ENCODE measurements around the gene PRORP. TPM values are rescaled to one million over a fixed set of nuclear protein-coding genes. Genes with fewer than 3 reads are reported as not detected.
"Not testable (repeated sequence)": the region's sequence is repeated elsewhere in the genome, so short reads cannot be mapped to it uniquely, and the experiment has no call there.

PRORP gene
- total RNA-seq (28.8 TPM), polyA plus RNA-seq (12.4 TPM)

- under 1% methylated on average over 57 of the region's 57 CpGs for WGBS
- Histone ChIP-seq H3K4me1 (ENCODE audit: insufficient read depth) (no peaks in the 10 kb centered on the region), H3K4me3 (ENCODE audit: low read depth, low read length) (peak within 1 kb of the TSS; percentile 73), H3K36me3 (ENCODE audit: insufficient read depth) (no peaks in the 10 kb centered on the region), H3K27ac (ENCODE audit: low read depth) (peak within 1 kb of the TSS; percentile 98)
- peak; percentile 91 for DNase-seq (ENCODE audit: extremely low spot score)
These were observed at the start of gene PRORP, which contains the start of gene PPP2R3C for GRCh38 chr14:35121887-35122695. PRORP (plus strand) TSS chr14:35122552; CDS start chr14:35123246, 694 bp downstream. PPP2R3C (minus strand) TSS chr14:35121990; CDS start chr14:35121959, 31 bp downstream.

- peaks cover 8% of the 10 kb centered on the region for H3K36me3 ChIP-seq (ENCODE audit: insufficient read depth)
- H3K4me1 ChIP-seq (ENCODE audit: insufficient read depth): no peaks in the 10 kb centered on the region
- no peak overlapping the region for H3K4me3 ChIP-seq (ENCODE audit: low read depth, low read length)
- DNase-seq (ENCODE audit: extremely low spot score): no peak
- WGBS: 87% methylated on average over 1 of the region's 1 CpG
- H3K27ac ChIP-seq (ENCODE audit: low read depth): no peak overlapping the region
These were observed 48.9 kb upstream of the PRORP start for GRCh38 chr14:35073486-35073885.

DNA sequence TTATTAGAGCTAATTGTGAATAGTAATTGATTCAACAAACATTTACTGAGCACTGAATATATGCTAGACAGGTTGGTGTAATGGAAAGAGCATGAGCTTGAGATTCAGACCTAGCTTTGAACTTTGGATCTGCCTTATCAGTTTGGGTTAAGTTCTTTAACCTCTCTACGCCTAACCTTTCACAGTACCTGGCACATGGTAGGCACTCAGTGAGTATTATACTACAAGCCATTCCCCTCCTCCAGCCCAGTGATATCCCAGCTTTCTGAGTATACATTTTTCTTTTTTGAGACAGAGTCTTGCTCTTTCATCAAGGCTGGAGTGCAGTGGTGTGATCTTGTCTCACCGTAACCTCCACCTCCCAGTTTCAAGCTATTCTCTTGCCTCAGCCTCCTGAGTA, 44.3 kb upstream of the PRORP start:
- H3K36me3 ChIP-seq (ENCODE audit: insufficient read depth): peaks cover 4% of the 10 kb centered on the region
- no peak overlapping the region for H3K27ac ChIP-seq (ENCODE audit: low read depth)
- H3K4me1 ChIP-seq (ENCODE audit: insufficient read depth): no peaks in the 10 kb centered on the region
- no peak for DNase-seq (ENCODE audit: extremely low spot score)
- H3K4me3 ChIP-seq (ENCODE audit: low read depth, low read length): no peak overlapping the region
- WGBS: 94% methylated on average over 2 of the region's 2 CpGs

- WGBS: 86% methylated on average over 1 of the region's 1 CpG
- Histone ChIP-seq H3K27ac (ENCODE audit: low read depth) (no peak overlapping the region), H3K4me1 (ENCODE audit: insufficient read depth) (no peaks in the 10 kb centered on the region), H3K36me3 (ENCODE audit: insufficient read depth) (peaks cover 1% of the 10 kb centered on the region), H3K4me3 (ENCODE audit: low read depth, low read length) (no peak overlapping the region)
- no peak for DNase-seq (ENCODE audit: extremely low spot score)
These were observed 42.6 kb upstream of the PRORP start for GRCh38 chr14:35079742-35080141.

DNA sequence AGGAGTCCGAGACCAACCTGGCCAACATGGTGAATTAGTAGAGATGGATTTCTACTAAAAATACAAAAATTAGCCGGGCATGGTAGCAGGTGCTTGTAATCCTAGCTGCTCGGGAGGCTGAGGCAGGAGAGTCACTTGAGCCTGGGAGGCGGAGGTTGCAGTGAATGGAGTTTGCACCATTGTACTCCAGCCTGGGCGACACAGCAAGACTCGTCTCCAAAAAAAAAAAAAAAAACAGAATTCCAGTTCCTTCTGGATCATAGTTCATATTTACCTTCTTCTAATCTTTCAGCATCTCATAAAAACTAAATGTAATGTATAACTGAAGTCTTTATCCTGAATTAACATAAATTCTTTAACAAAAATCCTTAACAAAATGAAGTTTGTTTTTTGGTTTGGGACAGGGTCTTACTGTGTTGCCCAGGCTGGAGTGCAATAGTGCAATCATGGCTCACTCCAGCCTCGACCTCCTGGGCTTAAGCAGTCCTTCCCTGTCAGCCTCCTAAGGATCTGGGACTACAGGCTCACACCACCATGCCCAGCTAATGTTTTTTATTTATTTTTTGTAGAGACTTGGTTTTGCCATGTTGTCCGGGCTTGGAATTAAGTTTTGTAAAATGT, 38.7 kb upstream of the PRORP start:
- Histone ChIP-seq H3K36me3 (ENCODE audit: insufficient read depth) (peaks cover 4% of the 10 kb centered on the region), H3K4me1 (ENCODE audit: insufficient read depth) (no peaks in the 10 kb centered on the region), H3K4me3 (ENCODE audit: low read depth, low read length) (no peak overlapping the region), H3K27ac (ENCODE audit: low read depth) (no peak overlapping the region)
- 89% methylated on average over 8 of the region's 8 CpGs for whole genome bisulfite sequencing
- no peak for DNase-seq (ENCODE audit: extremely low spot score)

- 79% methylated on average over 2 of the region's 2 CpGs for WGBS
- Histone ChIP-seq H3K4me3 (ENCODE audit: low read depth, low read length) (no peak overlapping the region), H3K36me3 (ENCODE audit: insufficient read depth) (peaks cover 3% of the 10 kb centered on the region), H3K27ac (ENCODE audit: low read depth) (no peak overlapping the region), H3K4me1 (ENCODE audit: insufficient read depth) (no peaks in the 10 kb centered on the region)
- DNase-seq (ENCODE audit: extremely low spot score): no peak
These were observed 36.9 kb upstream of the PRORP start for GRCh38 chr14:35085441-35085840.

DNA sequence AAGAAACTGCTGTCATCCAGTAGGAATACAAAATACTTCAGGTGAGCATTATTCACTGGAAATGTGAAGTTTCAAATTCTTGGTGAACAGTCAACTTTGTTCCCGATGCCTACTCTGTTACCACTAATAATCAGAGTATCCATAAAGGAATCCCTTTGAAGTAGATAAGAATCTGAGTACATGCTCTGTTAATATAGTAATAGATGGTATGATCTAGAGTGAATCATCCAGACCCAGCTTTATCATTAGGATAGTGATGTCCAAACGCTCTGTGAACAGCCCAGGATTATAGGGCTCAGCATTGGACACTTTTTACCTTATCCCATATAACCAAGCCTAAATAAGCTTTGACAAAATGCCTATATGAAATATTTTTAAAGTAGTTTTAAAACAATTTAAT, 33.8 kb upstream of the PRORP start:
- Histone ChIP-seq H3K4me1 (ENCODE audit: insufficient read depth) (no peaks in the 10 kb centered on the region), H3K4me3 (ENCODE audit: low read depth, low read length) (no peak overlapping the region), H3K36me3 (ENCODE audit: insufficient read depth) (peaks cover 7% of the 10 kb centered on the region), H3K27ac (ENCODE audit: low read depth) (no peak overlapping the region)
- DNase-seq (ENCODE audit: extremely low spot score): no peak
- 84% methylated on average over 2 of the region's 2 CpGs for WGBS

DNA sequence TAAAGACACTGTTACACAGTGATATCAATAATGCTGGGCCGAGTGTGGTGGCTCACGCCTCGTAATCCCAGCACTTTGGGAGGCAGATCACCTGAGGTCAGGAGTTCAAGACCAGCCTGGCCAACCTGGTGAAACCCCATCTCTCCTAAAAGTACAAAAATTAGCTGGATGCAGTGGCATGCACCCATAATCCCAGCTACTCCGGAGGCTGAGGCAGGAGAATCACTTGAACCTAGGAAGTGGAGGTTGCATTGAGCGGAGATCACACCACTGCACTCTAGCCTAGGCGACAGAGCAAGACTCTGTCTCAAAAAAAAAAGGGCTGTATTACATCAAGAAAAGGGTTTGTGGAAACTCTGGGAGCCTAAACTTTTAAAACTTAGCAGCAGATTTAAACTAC, 27.7 kb upstream of the PRORP start:
- not testable (repeated sequence) for H3K27ac ChIP-seq (ENCODE audit: low read depth); DNase-seq (ENCODE audit: extremely low spot score); H3K4me1 ChIP-seq (ENCODE audit: insufficient read depth); H3K4me3 ChIP-seq (ENCODE audit: low read depth, low read length)
- peaks cover 11% of the 10 kb centered on the region for H3K36me3 ChIP-seq (ENCODE audit: insufficient read depth)
- 96% methylated on average over 6 of the region's 6 CpGs for WGBS

DNA sequence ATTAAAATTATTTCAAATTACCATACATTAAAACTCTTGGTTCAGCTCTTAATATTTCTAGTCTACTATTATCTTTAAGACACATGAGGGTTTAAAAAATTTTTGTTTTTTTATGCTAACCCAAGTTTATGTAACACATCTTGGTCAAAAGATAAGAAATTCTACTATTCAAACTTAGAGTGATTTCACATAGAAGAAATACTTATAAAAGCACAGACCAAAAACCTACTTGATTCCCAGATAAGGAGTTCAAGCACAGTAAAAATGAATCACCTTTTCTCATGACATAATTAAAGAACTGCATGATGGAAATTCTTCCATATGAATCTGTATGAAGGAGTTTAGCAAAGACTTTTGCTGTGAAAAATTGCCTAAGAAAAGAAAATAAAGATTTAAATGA, 14.5 kb upstream of the PRORP start:
- Histone ChIP-seq H3K36me3 (ENCODE audit: insufficient read depth) (peaks cover 10% of the 10 kb centered on the region), H3K4me1 (ENCODE audit: insufficient read depth) (no peaks in the 10 kb centered on the region)

DNA sequence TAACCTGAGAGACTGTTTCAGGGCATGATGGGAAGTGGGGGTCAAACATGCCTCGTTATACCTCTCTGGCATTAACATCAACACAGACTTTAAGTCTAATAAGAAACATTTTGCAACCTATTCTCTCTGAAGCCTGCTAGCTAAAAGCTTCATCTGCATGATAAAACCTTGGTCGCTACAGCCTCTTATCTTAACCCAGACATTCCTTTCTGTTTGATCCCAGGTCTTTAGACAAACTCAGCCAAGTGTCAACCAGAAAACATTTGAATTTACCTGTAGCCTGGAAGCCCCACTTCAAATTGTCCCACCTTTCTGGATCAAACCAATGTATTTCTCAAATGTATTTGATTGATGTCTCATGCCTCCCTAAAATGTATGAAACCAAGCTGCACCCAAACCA, 9.7 kb upstream of the PRORP start:
- DNase-seq (ENCODE audit: extremely low spot score): no peak
- 84% methylated on average over 2 of the region's 2 CpGs for WGBS
- Histone ChIP-seq H3K4me1 (ENCODE audit: insufficient read depth) (no peaks in the 10 kb centered on the region), H3K27ac (ENCODE audit: low read depth) (no peak overlapping the region), H3K4me3 (ENCODE audit: low read depth, low read length) (no peak overlapping the region), H3K36me3 (ENCODE audit: insufficient read depth) (peaks cover 7% of the 10 kb centered on the region)

More for the DNA sequence above, 14.5 kb upstream of the PRORP start:
- Histone ChIP-seq H3K4me3 (ENCODE audit: low read depth, low read length) (no peak overlapping the region), H3K27ac (ENCODE audit: low read depth) (no peak overlapping the region)
- no peak for DNase-seq (ENCODE audit: extremely low spot score)

GRCh38 chr14:35113308-35113950, 8.9 kb upstream of the PRORP start:
- Histone ChIP-seq H3K36me3 (ENCODE audit: insufficient read depth) (peaks cover 7% of the 10 kb centered on the region), H3K4me1 (ENCODE audit: insufficient read depth) (no peaks in the 10 kb centered on the region), H3K27ac (ENCODE audit: low read depth) (no peak overlapping the region), H3K4me3 (ENCODE audit: low read depth, low read length) (no peak overlapping the region)
- DNase-seq (ENCODE audit: extremely low spot score): no peak
- 94% methylated on average over 4 of the region's 4 CpGs for WGBS

DNA sequence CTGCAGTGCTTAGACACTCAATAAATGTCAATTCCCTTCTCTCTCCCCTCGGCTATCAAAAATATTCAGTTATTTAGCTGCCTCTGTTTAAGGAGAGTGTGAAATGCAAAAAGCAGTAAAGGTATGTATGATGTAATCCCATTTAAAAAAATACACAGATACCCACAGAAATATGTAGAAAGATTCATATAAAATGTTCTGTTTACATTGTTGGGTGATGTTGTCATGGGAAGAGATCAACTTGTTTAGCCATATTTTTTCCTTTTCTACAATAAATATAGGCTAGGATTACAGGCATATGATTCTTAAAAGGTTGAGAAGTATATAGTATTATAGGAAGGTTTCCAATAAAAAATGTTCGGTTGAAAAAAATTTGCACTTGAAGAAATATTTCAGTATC, 8.3 kb upstream of the PRORP start:
- Histone ChIP-seq H3K27ac (ENCODE audit: low read depth) (no peak overlapping the region), H3K4me3 (ENCODE audit: low read depth, low read length) (no peak overlapping the region), H3K4me1 (ENCODE audit: insufficient read depth) (no peaks in the 10 kb centered on the region), H3K36me3 (ENCODE audit: insufficient read depth) (peaks cover 7% of the 10 kb centered on the region)
- 40% methylated on average over 2 of the region's 2 CpGs for WGBS
- DNase-seq (ENCODE audit: extremely low spot score): no peak

DNA sequence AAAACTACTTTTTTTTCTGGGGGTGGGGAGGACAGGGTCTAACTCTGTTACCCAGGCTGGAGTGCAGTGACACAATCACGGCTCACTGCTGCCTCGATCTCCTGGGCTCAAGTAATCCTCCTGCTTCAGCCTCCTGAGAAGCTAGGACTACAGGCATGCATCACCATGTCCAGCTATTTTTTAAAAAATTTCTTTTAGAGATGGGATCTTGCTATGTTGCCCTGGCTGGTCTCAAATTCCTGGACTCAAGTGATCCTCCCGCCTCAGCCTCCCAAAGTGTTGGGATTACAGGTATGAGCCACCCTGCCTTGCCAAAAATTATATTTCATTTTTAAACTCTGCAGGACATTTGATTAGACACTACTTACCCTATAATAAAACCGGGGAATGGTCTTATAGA, 6.1 kb upstream of the PRORP start:
- peaks cover 3% of the 10 kb centered on the region for H3K36me3 ChIP-seq (ENCODE audit: insufficient read depth)

DNA sequence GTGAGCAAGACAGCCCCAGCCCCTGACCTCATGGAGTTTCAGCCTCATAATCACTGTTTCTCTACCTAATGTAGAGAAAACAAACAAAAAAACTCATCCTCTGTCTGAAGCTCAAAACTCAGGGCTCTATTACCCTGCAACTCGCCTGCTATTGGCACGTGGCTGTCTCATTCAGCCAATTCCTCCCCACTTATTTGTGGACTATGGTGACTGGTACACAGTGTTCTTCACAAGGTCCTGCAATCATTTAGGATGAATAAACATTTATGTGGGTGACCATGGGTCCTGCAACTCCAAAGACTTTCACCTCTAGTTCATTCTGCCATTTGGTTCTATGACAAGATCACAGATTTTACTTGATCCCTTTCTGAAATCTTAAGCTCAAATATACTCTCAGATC, 5.2 kb upstream of the PRORP start:
- H3K27ac ChIP-seq (ENCODE audit: low read depth): no peak overlapping the region
- WGBS: 93% methylated on average over 2 of the region's 2 CpGs
- peaks cover 3% of the 10 kb centered on the region for H3K36me3 ChIP-seq (ENCODE audit: insufficient read depth)
- no peak for DNase-seq (ENCODE audit: extremely low spot score)
- H3K4me1 ChIP-seq (ENCODE audit: insufficient read depth): no peaks in the 10 kb centered on the region
- no peak overlapping the region for H3K4me3 ChIP-seq (ENCODE audit: low read depth, low read length)

More for the DNA sequence above, 6.1 kb upstream of the PRORP start:
- H3K4me3 ChIP-seq (ENCODE audit: low read depth, low read length): no peak overlapping the region
- H3K27ac ChIP-seq (ENCODE audit: low read depth): no peak overlapping the region
- WGBS: 95% methylated on average over 4 of the region's 4 CpGs
- H3K4me1 ChIP-seq (ENCODE audit: insufficient read depth): no peaks in the 10 kb centered on the region
- DNase-seq (ENCODE audit: extremely low spot score): no peak

Measured in urinary bladder (tissue), 4 donors.